ENCODE measurements around the gene VSIR. TPM values are rescaled to one million over a fixed set of nuclear protein-coding genes. Genes with fewer than 3 reads are reported as not detected.

Gene VSIR
- total RNA-seq, 2 experiments from 2014 or later: 86.2 to 91.4 TPM

DNA sequence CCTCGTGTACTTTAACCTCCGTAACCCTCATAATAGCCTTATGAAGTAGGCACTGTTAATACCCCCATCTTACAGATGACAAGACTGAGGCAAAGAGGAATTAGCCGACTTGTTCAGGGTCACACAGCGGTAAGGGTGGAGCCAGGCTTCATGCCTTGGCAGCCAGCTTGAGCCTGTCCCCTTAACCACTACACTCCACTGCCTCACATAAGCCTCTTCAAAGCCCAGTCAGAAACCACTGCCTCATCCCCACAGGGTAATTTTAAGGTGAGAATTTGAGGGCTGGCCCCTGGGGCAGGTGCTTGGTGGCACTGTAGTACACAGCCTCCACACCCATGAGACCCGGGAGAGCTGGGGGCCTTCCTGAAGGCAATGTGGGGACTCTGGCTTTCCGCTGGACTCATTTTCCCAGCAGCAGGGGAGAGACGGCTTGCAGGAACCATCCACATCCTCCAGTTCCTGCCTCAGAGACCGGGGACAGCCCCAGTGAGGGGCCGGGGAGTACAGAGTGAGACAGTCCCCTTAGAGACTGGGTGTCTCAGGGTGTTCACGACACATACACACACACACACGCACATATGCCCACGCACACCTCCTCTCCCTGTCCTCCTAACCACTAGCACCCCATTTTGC, 46.1 kb downstream of the VSIR start:
- ChIA-PET CTCF (interaction anchor here (0.7 to 3.5 kb wide), 6 partner anchors 19 to 46 kb away, joined by 3 to 25 read pairs (median 4); partner anchors contain the start of gene VSIR), POLR2A (interaction anchor here (0.9 to 14.4 kb wide), 14 partner anchors 10 to 46 kb away, joined by 3 to 252 read pairs (median 10); partner anchors contain the start of gene VSIR)
- H3K4me1 ChIP-seq (ENCODE audit: insufficient read depth, low read length): peaks cover 100% of the 10 kb centered on the region
- ATAC-seq (ENCODE audit: poor library complexity) (peak; percentile 65), DNase-seq (peak in 13 of 14 experiments; percentile 28 to 82 (median 48))
- no peaks in the 10 kb centered on the region for H3K9me3 ChIP-seq (ENCODE audit: control insufficient read depth in 1 of 2, insufficient read depth in 1 of 2, low read length in 2 of 2)
- TF ChIP-seq, protein P1, sequence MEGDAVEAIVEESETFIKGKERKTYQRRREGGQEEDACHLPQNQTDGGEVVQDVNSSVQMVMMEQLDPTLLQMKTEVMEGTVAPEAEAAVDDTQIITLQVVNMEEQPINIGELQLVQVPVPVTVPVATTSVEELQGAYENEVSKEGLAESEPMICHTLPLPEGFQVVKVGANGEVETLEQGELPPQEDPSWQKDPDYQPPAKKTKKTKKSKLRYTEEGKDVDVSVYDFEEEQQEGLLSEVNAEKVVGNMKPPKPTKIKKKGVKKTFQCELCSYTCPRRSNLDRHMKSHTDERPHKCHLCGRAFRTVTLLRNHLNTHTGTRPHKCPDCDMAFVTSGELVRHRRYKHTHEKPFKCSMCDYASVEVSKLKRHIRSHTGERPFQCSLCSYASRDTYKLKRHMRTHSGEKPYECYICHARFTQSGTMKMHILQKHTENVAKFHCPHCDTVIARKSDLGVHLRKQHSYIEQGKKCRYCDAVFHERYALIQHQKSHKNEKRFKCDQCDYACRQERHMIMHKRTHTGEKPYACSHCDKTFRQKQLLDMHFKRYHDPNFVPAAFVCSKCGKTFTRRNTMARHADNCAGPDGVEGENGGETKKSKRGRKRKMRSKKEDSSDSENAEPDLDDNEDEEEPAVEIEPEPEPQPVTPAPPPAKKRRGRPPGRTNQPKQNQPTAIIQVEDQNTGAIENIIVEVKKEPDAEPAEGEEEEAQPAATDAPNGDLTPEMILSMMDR (IDR thresholded peaks at IDR 0.05): no peak
- peak overlapping the region; percentile 74 to 88 for H3K27ac ChIP-seq (ENCODE audit: low read depth in 1 of 2, low read length in 2 of 2)
- Mint-ChIP-seq H3K9me3 (no peaks in the 10 kb centered on the region), H3K27me3 (no peaks in the 10 kb centered on the region), H3K4me3 (peak overlapping the region; percentile 73), H3K4me1 (ENCODE audit: low read depth) (peaks cover 77% of the 10 kb centered on the region), H3K27ac (peak overlapping the region; percentile 96), H3K36me3 (ENCODE audit: low read depth) (no peaks in the 10 kb centered on the region)
- no peaks in the 10 kb centered on the region for H3K36me3 ChIP-seq (ENCODE audit: insufficient read depth, low read length)
- no peaks in the 10 kb centered on the region for H3K27me3 ChIP-seq (ENCODE audit: control insufficient read depth in 1 of 2, insufficient read depth in 2 of 2, low read length in 2 of 2)
- peak overlapping the region; percentile 10 for H3K4me3 ChIP-seq (ENCODE audit: low read length)
- intact Hi-C loops (cut with DNase I, micrococcal nuclease): loop anchor here in 1 of 2 experiments (1.0 kb wide), 2 partner anchors 21 to 46 kb away; partner anchors contain the start of gene VSIR

DNA sequence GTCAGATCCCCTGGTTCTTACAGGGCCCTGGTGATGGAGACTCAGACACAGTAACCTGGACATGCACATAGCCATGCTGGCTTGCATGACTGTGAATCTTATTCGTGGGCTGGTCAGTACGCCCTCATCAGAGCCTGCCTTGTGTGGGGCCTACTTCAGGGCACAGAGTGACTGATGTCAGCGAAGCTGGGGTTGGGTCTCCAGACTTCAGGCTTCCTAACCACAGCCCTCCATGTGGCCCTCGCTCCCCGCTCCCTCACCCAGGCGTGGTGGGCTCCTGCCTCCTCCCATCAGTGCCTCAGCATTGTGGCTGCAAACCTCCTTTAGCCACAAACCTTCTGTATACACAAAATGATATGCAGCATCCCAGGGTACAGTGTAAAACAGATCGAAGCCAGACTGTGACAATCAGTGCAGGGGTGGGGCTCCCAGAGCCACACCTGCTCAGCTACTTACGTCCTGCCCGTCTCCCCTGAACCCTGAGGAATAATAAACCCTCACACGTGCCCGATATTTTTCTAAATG, 46.7 kb downstream of the VSIR start:
- Histone ChIP-seq H3K27me3 (ENCODE audit: control insufficient read depth in 1 of 2, insufficient read depth in 2 of 2, low read length in 2 of 2) (no peaks in the 10 kb centered on the region), H3K27ac (ENCODE audit: low read depth in 1 of 2, low read length in 2 of 2) (peak overlapping the region; percentile 74 to 88), H3K36me3 (ENCODE audit: insufficient read depth, low read length) (no peaks in the 10 kb centered on the region), H3K9me3 (ENCODE audit: control insufficient read depth in 1 of 2, insufficient read depth in 1 of 2, low read length in 2 of 2) (no peaks in the 10 kb centered on the region), H3K4me3 (ENCODE audit: low read length) (peak overlapping the region; percentile 6), H3K4me1 (ENCODE audit: insufficient read depth, low read length) (peaks cover 95% of the 10 kb centered on the region)
- TF ChIP-seq, protein P1 (IDR thresholded peaks at IDR 0.05): no peak
- DNase-seq: peak in 7 of 14 experiments; percentile 26 to 76 (median 55)
- H3K27ac Mint-ChIP-seq: peak overlapping the region; percentile 96
- no peaks in the 10 kb centered on the region for H3K9me3 Mint-ChIP-seq
- no peaks in the 10 kb centered on the region for H3K27me3 Mint-ChIP-seq
- ChIA-PET CTCF (interaction anchor here (0.7 to 3.5 kb wide), 8 partner anchors 8 to 46 kb away, joined by 3 to 25 read pairs (median 4); partner anchors contain the start of gene VSIR), POLR2A (interaction anchor here (0.9 to 14.4 kb wide), 13 partner anchors 9 to 124 kb away, joined by 3 to 252 read pairs (median 8); partner anchors contain the start of genes PSAP and VSIR)
- no peaks in the 10 kb centered on the region for H3K36me3 Mint-ChIP-seq (ENCODE audit: low read depth)
- H3K4me3 Mint-ChIP-seq: peak overlapping the region; percentile 73
- intact Hi-C loops (cut with DNase I, micrococcal nuclease): loop anchor here (1.0 kb wide), 2 partner anchors 22 to 47 kb away; partner anchors contain the start of gene VSIR (in 2 of the 2)
- peaks cover 77% of the 10 kb centered on the region for H3K4me1 Mint-ChIP-seq (ENCODE audit: low read depth)
- ATAC-seq (ENCODE audit: poor library complexity): peak; percentile 62

DNA sequence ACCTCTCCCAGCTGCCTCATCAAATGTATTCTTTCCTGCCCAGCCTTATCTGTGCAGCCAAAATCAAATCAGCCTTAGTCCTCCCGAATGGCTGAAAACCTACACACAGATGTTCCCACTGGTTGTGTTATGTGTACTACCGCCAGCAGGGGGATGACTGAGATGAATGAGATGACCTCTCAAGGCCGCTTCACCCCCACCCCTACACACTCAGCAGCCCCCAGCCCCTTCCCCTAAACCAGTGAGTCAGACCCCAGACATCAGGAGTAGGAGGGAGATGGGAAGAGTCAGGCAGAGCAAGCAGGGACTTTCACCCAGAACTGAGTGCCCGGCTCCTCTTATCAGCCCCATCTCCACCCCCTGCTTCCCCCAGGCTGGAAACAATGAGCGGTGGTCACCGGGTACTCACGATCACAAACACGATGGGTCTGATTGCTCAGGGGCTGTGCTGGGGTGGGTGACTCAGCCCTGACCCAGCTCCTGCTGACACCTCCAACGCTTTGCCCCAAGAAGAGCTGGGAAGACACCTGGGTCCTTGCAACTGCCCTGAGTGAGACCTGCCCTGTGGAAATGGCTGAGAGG, 47.2 kb downstream of the VSIR start:
- H3K4me3 Mint-ChIP-seq: peak overlapping the region; percentile 46
- peak overlapping the region; percentile 96 for H3K27ac Mint-ChIP-seq
- intact Hi-C loops (cut with DNase I, micrococcal nuclease): loop anchor here in 1 of 2 experiments (1.0 kb wide), 2 partner anchors 22 to 47 kb away; partner anchors contain the start of gene VSIR
- Histone ChIP-seq H3K27ac (ENCODE audit: low read depth in 1 of 2, low read length in 2 of 2) (peak overlapping the region; percentile 74 to 88), H3K9me3 (ENCODE audit: control insufficient read depth in 1 of 2, insufficient read depth in 1 of 2, low read length in 2 of 2) (no peaks in the 10 kb centered on the region), H3K4me3 (ENCODE audit: low read length) (no peak overlapping the region), H3K27me3 (ENCODE audit: control insufficient read depth in 1 of 2, insufficient read depth in 2 of 2, low read length in 2 of 2) (no peaks in the 10 kb centered on the region), H3K4me1 (ENCODE audit: insufficient read depth, low read length) (peaks cover 92% of the 10 kb centered on the region), H3K36me3 (ENCODE audit: insufficient read depth, low read length) (no peaks in the 10 kb centered on the region)
- H3K4me1 Mint-ChIP-seq (ENCODE audit: low read depth): peaks cover 77% of the 10 kb centered on the region
- no peaks in the 10 kb centered on the region for H3K27me3 Mint-ChIP-seq
- TF ChIP-seq, protein P1 (IDR thresholded peaks at IDR 0.05): peak; percentile 63
- no peaks in the 10 kb centered on the region for H3K36me3 Mint-ChIP-seq (ENCODE audit: low read depth)
- no peak for ATAC-seq (ENCODE audit: poor library complexity)
- peak in 11 of 14 experiments; percentile 26 to 76 (median 43) for DNase-seq
- no peaks in the 10 kb centered on the region for H3K9me3 Mint-ChIP-seq
- CTCF ChIA-PET: interaction anchor here (0.5 to 3.5 kb wide), 12 partner anchors 9 to 1334 kb away, joined by 3 to 25 read pairs (median 4); partner anchors contain the start of gene VSIR
- POLR2A ChIA-PET: interaction anchor here (0.5 to 14.4 kb wide), 12 partner anchors 8 to 550 kb away, joined by 3 to 252 read pairs (median 14); partner anchors contain the start of genes PSAP and VSIR
